Activated effector memory CD4-positive, alpha-beta T cell treated with anti-CD3 and anti-CD28 coated beads, Interleukin-2, amount 50 U/mL, for 16 hours (primary cell): ENCODE results near the gene GUK1.
"Not testable (repeated sequence)": the region's sequence is repeated elsewhere in the genome, so short reads cannot be mapped to it uniquely, and the experiment has no call there.

ENCODE experiments used
- DNase-seq: peaks from one replicate; pipeline ENCODE4 v3.0.0-alpha.2; 2020

The GUK1 gene

GRCh38 chr1:228105270-228105995 lies 34.6 kb upstream of the GUK1 start:
- peak; percentile 58 for DNase-seq

- no peak for DNase-seq
These were observed 33.9 kb upstream of the GUK1 start for GRCh38 chr1:228105996-228106799.

DNA sequence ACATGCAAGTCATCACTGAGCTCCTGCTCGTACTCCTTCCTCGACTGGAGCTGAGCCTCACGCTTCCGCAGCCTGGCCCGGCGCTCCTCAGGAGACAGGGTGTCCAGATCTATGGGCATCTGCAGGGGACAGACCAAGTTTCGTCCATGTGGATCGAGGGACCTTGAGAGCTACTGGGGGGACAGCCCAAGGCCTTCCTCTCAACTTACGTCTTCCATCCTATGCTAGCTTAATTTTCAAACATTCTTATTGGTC lies 33.4 kb upstream of the GUK1 start:
- no peak for DNase-seq

- no peak for DNase-seq
These were observed 32.4 kb upstream of the GUK1 start for GRCh38 chr1:228107636-228108035.

DNA sequence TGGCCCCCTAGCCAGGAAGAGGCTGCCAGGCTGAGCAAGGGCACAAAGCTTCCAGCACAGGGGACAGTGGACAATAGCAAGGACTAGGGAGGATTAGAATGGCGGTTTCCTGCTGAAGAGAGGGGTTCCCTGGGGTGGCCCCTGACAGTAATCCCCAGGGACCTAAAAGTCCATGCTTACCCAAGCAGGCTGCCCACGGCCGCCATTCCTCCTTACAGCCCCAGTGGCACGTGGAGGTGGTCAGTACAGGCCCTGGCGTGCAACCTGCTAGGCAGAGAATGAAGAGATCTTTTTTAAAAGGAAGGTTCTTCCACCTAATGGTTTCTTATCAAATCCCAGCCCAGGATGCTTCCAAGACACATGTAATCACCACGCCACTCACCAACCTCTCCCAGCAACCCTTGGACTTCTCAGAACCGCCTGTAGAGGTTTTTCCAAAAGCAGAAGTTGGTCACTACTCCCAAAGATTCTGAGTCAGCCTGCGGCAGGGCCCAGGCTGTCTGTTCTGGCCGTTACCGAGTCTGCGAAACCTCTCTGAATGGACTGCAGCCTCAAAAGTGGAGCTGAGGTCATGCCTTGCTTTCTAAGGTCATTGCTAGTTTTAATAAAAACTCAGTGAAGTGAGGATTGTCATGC lies 31.9 kb upstream of the GUK1 start:
- no peak for DNase-seq

DNA sequence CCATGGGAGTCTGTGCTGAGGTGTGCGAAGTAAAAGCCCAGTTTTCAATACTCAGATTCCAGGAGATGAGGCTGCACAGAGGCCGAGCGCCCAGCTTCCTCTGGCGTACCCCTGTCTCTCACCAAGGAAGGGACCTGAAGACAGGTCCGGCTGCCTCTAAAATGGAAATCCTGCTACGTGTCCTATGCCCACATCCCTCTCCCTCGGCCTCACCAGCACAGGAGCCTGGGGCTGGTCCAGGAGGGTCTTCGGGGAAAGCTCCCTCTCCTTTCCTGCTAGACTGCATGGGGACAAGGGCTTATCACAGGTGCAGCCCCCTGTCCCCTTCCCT lies 31.4 kb upstream of the GUK1 start:
- DNase-seq, result no peak

- DNase-seq, result peak; percentile 99
These were observed 30.8 kb upstream of the GUK1 start, which contains the start of gene MRPL55 for GRCh38 chr1:228109073-228109961. TSS of gene MRPL55 (minus strand) at chr1:228109299. CDS start at chr1:228108260, 1,039 bp downstream.

DNA sequence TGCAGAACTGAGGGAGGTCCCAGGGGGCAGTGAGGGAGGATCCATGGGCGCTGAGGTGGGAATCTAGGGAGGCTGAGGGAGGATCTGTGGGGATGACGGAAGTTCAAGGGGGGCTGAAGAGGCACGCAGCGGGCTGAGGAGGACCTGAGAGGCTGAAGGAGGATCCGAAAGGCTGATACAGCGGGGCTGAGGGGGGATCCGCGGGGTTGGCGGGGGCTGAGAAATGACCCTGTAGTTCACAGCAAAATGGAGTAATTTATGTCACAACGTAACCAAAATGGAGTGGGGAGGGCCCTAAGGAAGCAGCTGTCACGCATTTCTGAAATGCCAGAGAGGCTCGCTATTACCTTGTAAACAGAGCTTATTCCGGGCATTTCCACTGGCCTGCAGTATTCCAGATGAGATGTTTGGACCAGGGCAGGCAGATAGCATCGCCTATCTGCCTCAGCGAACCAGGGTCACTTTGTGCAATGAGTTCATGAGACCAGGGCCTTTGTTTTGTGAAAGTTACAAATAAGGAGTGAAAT lies 30.1 kb upstream of the GUK1 start:
- DNase-seq, result no peak

- DNase-seq, result no peak
These were observed 29.5 kb upstream of the GUK1 start for GRCh38 chr1:228110556-228110955.

DNA sequence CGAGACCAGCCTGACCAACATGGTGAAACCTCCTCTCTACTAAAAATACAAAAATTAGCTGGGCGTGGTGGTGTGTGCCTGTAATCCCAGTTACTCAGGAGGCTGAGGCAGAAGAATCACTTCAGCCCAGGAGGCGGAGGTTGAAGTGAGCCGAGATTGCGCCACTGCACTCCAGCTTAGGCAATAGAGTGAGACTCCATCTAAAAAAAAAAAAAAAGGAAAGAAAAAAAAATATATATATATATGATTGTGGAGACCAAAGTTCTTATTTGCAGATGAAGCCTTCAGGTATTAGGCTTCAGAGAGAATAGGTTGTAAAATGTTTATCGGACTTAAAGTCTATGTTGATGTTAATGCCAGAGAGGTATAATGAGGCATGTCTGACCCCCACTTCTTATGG lies 28.8 kb upstream of the GUK1 start:
- not testable (repeated sequence) for DNase-seq

DNA sequence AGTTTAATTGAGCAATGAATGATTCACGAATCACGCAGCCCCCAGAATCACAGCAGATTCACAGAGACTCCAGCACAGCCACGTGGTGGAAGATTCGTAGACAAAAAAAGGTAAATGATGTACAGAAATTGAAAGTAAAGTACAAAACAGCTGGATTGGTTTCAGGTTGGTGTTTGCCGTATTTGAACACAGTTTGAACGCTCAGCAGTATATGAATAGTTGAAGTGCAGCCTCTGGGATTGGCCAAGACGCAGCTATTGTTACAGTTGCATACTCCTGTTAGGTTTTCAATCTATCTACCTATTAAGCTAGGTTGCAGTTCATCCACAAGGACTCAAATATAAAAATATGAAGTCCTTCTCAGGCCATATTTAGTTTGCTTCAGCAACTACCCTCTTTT lies 27.9 kb upstream of the GUK1 start:
- no peak for DNase-seq

DNA sequence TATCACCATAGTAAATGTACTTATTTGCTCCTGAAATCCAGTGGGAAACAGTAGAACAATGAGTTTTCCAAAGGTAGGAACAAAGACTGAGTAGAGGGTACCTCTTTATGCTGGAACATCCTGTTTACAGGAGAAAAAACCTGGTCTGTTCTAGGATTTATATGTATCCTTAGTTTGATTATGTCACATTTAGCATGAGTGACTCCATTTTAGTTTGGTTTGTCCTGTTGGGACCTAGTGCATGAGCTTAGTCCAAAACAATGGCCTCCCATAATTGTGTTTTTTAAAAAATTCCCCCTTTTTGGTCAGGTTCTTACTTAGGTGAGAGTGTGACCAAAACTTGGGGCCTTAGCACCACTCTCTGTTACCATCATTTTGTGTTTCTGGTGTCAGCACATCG lies 27.5 kb upstream of the GUK1 start:
- no peak for DNase-seq

DNA sequence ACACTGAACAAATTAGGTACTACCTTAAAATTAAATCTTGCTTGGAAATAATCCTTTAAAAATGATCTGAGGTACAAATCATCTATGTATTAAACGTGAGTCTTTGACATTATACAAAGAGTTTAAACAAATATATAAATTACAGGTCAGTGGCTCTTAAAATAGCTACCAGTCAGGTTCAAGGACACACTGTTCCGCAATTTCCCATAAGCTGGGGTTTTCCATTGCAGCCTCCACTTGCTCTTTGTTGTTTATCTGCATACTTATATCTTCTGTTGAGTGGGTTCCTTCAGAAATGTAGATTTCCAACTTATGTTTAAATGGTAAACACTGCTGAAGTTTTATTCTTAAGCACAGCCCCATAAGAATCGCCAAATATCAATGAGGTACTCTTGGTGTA lies 25.3 kb upstream of the GUK1 start:
- no peak for DNase-seq

- DNase-seq, result no peak
These were observed 22.7 kb upstream of the GUK1 start for GRCh38 chr1:228117335-228117734.

DNA sequence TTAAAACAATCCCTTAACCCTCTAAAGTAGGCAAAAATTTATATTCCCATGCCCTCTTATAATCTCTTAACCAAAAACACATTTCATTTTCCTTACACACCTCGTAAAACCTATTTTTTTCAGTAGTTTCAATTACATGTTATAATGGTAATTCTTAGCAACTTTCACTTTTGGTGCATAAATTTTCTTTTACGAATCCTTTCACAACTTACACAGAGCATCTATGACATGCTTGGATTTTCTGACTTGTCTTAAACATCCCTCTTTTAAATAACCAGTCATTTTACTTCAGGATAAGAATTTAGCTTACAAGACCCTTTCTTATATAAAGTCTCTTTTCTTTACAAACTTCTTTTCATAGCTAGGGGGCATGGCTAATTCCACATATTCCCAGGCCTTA lies 22.0 kb upstream of the GUK1 start:
- DNase-seq, result no peak

DNA sequence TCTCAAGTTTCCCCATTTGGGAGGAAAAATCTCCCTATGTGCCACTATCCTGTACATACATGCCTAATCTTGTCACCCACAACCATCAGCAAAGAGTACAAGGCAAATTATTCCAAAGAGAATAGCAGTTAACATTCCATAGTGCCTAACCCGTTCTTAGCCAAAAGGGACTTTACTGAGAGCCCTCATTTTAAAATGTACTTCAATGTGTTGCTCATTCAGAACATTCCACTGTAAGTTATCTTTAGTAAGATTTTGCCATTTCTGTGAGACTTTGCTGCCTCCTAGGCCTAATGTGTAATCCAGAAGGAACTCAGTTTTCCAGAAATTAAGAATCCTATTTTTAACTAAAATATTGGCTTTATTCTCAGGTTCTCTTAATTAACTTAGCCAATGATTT lies 19.7 kb upstream of the GUK1 start:
- no peak for DNase-seq

- DNase-seq, result no peak
These were observed 19.1 kb upstream of the GUK1 start for GRCh38 chr1:228120857-228121489.

- DNase-seq, result no peak
These were observed 17.1 kb upstream of the GUK1 start for GRCh38 chr1:228122921-228123441.

DNA sequence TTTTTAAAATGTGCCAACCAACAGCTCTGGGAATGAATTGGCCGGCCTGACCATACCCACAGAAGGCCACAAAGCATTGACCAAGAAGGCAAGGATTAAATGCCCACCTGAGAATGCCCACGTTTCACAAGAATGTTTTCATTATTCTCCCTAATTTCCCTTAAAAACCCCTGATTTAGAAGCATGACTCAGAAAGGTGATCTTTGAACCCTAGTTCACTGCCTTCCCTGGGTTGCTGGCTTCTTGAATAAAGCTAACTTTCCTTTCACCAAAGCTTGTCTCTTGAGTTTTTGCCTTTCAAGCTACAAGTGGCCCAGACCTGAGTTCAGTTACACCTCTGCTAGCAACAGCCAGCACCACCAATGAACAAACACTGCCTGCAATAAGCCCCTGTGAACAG lies 16.6 kb upstream of the GUK1 start:
- DNase-seq, result no peak

DNA sequence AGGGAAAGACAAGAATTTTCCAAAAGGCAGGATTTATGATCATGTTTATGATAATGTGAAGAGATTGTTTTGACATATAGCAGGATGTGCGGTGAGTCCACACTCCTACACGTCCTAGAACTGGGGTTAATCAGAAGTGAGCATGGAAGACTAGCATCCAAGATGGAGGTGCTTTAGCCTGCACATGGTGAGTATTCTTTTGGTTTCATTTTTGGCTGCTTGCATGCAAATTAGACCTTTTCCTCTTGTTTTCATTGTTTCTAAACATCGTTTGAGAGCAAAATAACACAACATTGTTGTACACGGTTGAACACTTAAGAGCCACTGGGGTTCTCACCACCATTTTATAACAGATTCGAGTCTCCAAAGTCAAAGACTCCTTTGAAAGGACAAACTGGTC lies 14.9 kb upstream of the GUK1 start:
- DNase-seq, result no peak

DNA sequence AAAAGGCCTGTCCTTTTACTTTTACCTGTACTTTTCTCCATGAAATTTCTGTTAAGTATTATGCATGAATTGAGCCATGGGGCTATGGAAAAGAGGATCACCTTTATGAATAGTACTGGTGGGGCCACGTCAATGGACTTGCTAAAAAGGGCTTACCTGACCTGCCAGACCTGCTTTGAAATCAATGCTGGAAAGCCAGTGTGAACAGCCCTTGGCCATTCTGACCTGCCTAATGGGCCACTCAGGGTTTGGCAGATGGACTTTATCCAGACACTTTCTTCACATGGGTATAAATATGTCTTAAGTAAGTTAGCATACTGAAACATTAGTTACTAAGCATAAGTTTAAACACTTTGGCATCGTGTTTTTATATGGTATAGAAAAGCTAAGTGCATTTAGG lies 8.3 kb upstream of the GUK1 start:
- DNase-seq, result no peak

- DNase-seq, result no peak
These were observed 5.5 kb upstream of the GUK1 start for GRCh38 chr1:228134591-228134990.
